Measurements from ENCODE around the gene OTULINL.

OTULINL gene

GRCh38 chr5:14579731-14580397 lies 1.7 kb upstream of the OTULINL start:
- ATAC-seq = no peak
- TF ChIP-seq TOX (CRISPR knock-in tag; IDR thresholded peaks at IDR 0.05; ENCODE audit: borderline replicate concordance) = no peak
- TF ChIP-seq RARB (CRISPR knock-in tag; IDR thresholded peaks at IDR 0.05) = no peak
- no peak for TF ChIP-seq POU6F1 (CRISPR knock-in tag; IDR thresholded peaks at IDR 0.05; ENCODE audit: borderline replicate concordance, low read depth)
- TF ChIP-seq ARNTL (CRISPR knock-in tag; IDR thresholded peaks at IDR 0.05; ENCODE audit: borderline replicate concordance, low read depth) = no peak
- TF ChIP-seq PATZ1 (CRISPR knock-in tag; IDR thresholded peaks at IDR 0.05; ENCODE audit: borderline replicate concordance) = no peak
- TF ChIP-seq OSR1 (CRISPR knock-in tag; IDR thresholded peaks at IDR 0.05) = no peak
- no peak for TF ChIP-seq TCF4 (CRISPR knock-in tag; IDR thresholded peaks at IDR 0.05; ENCODE audit: borderline replicate concordance)
- no peak for TF ChIP-seq SNAI2 (CRISPR knock-in tag; IDR thresholded peaks at IDR 0.05)
- TF ChIP-seq ZC3H10 (CRISPR knock-in tag; IDR thresholded peaks at IDR 0.05) = no peak
- no peak for TF ChIP-seq TSHZ2 (CRISPR knock-in tag; IDR thresholded peaks at IDR 0.05)
- TF ChIP-seq ZFP30 (CRISPR knock-in tag; IDR thresholded peaks at IDR 0.05) = no peak
- no peak for TF ChIP-seq ZFP3 (CRISPR knock-in tag; IDR thresholded peaks at IDR 0.05)

GRCh38 chr5:14580398-14581034 lies 1.1 kb upstream of the OTULINL start:
- no peak for ATAC-seq
- TF ChIP-seq ZNF8 (CRISPR knock-in tag; IDR thresholded peaks at IDR 0.05) (peak; percentile 29; the same call in 1 of the 2 replicates), GLIS3 (CRISPR knock-in tag; IDR thresholded peaks at IDR 0.05) (no peak)

- ATAC-seq = peak; percentile 70
- TF ChIP-seq GLIS3 (CRISPR knock-in tag; IDR thresholded peaks at IDR 0.05) (no peak), CSRNP3 (CRISPR knock-in tag; IDR thresholded peaks at IDR 0.05) (no peak), CSDC2 (CRISPR knock-in tag; IDR thresholded peaks at IDR 0.05) (no peak), BACH2 (CRISPR knock-in tag; IDR thresholded peaks at IDR 0.05; ENCODE audit: borderline replicate concordance) (no peak)
Measured at GRCh38 chr5:14581891-14582796, 552 bp downstream of the OTULINL start.

- TF ChIP-seq SNAI2 (CRISPR knock-in tag; IDR thresholded peaks at IDR 0.05) (no peak), ESRRG (CRISPR knock-in tag; IDR thresholded peaks at IDR 0.05) (no peak), TCF4 (CRISPR knock-in tag; IDR thresholded peaks at IDR 0.05; ENCODE audit: borderline replicate concordance) (no peak), PATZ1 (CRISPR knock-in tag; IDR thresholded peaks at IDR 0.05; ENCODE audit: borderline replicate concordance) (no peak)
- ATAC-seq = peak; percentile 11; the same call in 2 of the 3 replicates
Measured at GRCh38 chr5:14582797-14583137, 1.2 kb downstream of the OTULINL start.

Data from SK-N-SH treated with all-trans-retinoic acid at 6 μM for 48 hours (cell line).